Stimulated activated CD8-positive, alpha-beta memory T cell treated with anti-CD3 and anti-CD28 coated beads, Interleukin-12 subunit alpha, Interleukin-12 subunit beta, amount 100 ng/mL, for 1 hour (primary cell): ENCODE results near the gene IDI2.
A peak's percentile ranks its signal among the peaks of the same experiment; 100 is the strongest.

Experiments
- DNase-seq: peaks from one replicate; pipeline ENCODE4 v3.0.0-alpha.2; 2020; ENCODE audit warnings: low read depth

IDI2 gene

DNA sequence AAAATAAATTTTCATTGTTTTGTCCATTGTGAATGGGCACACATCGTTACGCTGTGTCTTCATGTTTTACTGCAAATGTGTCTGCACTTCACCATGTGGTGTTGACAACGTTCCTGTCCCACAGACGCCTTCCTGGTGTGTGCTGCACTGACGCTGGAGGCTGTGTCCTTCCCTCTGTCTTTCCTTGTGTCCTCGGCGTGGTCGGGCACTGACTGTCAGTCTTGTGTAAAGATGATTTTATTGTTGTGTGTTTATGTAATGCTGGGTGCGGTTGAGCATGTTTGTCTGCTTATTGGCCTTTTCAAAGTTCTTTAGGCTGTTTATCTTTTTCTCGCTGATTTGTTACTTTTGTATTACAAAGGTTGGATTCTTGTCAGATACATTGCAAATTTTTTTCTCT is 18.1 kb downstream of the IDI2 start:
- no peak for DNase-seq

DNA sequence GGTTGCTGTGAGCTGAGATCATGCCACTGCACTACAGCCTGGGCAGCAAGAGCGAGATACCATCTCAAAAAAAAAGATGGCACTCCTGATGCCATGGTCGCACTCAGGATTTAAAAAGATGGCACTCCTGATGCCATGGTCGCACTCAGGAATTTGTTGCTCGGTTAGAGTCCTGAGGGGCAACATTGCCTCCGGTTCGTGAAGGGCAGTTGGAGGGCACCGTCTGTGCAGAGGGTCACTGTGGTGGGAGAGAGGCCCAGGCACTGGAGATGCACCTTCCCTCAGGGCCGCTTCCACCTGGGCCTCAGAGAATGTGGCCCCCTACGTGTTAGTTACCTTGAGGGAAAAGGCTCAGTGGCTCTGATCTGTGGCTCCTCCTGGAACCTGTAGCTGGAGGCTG is 19.1 kb downstream of the IDI2 start:
- no peak for DNase-seq

DNA sequence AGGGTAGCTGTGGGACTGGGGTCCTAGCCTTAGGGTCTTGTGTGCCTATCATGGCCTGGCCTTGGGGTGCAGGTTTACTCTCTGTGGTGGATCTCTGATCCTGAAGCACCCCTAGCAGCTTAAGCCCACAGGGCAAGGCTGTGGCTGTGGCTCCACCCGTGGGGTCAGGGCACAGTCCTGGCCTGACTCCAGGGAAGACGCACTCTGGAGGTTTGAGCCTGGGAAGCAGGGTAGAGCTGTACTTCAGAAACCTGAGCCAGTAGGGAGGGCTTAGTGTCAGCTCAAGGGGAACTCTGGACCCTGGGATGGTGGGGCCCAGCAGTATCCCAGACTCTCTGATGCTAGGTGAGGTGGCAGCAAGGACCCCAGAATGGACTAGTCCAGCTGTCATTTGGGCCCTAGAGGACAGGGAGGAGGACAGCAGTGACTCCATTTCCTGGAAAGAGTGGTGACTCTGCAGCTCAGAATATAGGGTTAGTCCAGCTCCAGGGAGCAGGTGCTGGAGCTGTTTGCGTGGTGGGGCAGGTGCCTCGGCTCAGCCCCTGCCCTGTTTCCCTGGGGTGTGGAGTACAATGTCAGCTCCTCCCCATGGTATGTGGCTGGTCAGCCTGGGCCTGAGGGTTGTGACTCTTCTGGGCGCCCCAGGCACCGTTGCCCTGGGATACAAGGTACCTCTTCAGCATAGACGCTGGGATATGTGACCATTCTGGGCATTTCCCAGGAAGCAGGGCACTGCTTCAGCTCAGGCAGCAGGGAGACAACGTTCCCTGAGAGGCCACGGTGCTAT is 21.6 kb downstream of the IDI2 start:
- no peak for DNase-seq

DNA sequence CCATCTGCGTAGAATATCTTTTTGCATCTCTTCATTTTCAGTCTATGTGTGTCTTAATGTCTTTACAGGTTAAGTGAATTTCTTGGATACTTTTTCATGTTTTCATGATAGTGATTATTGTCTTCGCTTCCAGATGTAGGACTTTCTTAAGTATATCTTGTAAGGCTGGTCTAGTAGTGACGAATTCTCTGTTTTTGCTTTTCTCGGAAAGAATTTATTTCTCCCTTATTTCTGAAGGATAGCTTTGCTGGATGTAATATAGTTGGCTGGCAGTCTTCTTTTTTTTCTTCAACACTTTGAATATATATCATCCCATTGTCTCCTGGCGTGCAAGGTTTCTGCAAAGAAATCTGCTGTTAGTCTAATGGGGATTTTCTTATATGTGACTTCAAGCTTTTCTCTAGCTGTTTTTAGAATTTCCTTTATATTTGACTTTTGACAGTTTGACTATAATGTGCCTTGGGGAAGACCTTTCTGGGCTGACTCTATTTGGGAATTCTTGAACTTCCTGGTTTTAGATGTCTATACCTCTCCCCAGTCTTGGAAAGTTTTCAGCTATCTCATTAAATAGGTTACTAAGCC is 23.1 kb downstream of the IDI2 start:
- DNase-seq: no peak

DNA sequence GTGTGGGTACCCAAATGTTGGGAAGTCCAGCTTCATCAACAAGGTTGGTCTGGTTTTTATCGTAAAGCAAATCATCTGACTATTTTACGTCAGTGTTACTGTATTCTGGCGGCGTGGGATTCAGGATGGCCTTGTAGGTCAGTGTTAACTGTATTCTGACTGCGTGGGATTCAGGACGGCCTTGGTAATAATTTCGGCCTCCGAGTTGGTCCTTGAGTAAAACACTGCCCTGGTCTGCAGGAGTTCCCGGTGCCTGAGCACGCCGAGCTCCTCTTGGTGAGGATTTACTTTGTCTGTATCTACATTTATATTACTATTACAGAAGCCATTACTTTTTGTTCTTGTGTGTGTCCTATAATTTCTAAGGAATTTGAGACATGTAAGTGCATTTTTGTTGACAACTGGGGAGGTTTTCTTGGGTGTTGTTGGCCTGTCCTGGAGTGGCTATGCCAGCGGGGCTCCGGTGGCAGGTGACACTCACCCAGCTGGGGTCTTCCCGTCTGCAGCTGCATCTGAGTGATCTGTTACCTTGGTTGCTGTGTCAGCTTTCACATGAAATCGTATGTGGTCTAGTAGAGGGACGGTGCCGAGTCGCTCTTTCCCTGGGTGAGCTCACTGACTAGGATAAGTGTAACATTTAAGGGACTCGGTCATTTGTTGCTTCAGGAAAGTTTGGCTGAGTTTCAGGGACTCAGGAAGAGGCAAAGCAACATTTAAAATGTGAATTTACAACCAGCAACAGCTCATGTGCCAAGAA is 28.2 kb downstream of the IDI2 start:
- no peak for DNase-seq

DNA sequence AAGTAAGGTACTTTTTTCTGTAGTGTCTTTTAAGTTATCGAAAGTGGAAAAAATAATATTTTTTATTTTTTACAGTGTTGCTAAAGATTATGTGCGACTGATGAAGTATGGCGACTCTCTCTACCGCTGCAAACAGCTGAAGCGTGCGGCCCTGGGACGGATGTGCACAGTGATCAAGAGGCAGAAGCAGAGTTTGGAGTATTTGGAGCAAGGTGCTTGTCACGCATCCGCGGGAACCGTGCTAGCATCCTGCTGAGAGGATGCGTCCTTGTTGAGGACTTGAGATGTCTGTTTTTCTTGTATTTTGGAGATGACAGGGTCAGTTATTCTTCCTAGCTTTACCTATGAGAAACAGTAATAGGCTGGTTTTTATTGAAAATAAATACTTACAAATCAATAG is 29.6 kb downstream of the IDI2 start:
- no peak for DNase-seq

DNA sequence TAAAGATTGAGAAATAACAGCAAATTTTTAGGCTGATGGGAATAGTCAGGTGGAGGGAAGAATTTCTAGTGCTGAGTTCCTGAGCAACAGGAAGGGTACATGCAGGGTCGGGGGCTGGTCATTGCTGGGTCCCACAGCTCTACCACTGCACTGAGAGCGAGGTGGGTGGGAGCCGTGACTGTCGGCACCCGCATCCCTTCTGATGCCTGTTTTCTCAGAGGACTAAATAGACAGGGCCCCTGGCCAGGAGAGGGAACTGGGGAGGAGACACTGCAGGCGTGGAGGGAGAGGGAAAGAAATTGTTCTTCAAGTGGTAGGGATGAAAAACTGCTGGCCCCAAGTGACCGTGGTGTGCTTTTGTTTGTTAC is 30.1 kb downstream of the IDI2 start:
- DNase-seq: no peak

DNA sequence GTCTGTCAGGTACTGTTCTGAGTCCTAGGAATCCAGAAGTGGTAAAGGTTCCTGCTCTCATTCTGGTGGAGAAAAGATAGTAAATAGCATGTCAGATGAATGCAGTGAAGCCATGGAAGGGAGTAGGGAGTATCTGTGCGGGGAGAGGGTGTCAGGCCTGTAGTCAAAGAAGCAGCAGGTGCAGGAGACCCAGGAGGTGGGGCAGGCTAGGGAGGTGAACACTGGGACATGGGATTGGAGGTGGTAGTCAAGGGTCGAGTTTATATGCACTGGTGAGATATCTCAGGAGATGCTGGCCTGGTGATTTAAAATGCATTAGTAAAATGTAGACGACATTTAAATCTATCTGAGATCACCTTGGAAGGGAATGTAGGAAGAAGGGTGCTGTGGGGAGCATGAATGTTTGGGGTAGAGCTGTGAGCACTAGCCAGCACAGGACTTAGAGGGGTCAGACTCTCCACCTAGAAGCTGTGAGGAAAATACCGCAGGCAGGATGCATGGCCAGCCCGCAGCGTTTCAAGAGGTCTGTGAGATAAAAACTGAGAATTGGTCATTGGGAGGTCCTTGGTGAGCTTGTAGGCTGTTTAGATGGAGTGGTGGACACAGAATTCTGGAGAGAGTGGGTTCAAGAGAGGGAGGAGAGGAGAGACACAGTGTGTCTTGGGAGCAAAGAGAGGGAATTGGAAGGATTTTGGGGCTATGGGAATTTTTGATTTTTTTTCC is 30.7 kb downstream of the IDI2 start:
- no peak for DNase-seq

DNA sequence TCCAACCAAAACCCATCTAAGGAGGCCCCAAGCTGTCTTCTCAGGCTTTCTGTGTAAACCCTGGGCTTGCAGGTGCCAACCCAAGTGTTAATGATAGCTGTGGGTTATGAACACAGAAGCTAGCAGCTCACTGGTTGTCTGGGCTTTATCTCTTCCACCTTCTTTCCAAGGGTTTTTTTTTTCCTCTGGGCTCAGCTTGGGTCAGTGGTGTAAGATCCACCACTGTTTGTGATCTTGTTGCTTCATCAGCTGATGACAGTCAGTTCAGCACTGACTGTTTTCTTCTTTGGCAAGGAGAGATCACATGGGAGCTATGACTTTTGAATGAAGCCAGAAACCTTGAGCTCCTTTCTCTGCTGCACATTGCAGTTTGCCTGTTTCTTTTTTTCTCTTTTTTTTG is 32.8 kb downstream of the IDI2 start:
- no peak for DNase-seq

DNA sequence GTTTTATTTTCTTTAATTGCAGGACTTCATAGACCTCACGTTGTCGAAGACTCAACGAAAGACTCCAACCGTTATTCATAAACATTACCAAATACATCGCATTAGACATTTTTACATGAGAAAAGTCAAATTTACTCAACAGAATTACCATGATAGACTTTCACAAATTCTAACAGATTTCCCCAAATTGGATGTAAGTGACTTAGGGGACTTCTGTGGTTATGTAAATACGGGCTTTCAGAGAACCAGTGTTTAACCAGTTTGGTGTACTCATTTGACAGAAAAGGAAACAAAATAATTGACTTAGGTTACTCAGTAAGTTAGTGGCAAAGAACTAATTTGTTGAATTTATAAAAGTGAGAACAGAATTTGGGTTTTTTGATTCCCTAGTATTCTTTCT is 33.2 kb downstream of the IDI2 start:
- no peak for DNase-seq

DNA sequence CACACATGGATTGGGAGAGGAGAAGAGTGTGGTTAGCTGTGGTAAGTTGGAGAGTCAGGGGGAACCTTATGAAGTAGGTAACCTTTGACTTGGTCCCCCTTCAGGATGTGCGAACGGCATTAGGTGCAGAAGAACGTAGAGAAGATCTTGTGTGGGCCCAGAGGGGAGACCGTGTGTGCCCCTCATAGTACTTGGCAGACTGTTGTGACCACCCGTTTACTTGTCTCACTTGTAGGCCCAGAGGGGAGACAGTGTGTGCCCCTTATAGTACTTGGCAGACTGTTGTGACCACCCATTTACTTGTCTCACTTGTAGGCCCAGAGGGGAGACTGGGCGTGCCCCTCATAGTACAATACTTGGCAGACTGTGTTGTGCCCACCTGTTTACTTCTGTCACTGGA is 34.9 kb downstream of the IDI2 start:
- DNase-seq: no peak

DNA sequence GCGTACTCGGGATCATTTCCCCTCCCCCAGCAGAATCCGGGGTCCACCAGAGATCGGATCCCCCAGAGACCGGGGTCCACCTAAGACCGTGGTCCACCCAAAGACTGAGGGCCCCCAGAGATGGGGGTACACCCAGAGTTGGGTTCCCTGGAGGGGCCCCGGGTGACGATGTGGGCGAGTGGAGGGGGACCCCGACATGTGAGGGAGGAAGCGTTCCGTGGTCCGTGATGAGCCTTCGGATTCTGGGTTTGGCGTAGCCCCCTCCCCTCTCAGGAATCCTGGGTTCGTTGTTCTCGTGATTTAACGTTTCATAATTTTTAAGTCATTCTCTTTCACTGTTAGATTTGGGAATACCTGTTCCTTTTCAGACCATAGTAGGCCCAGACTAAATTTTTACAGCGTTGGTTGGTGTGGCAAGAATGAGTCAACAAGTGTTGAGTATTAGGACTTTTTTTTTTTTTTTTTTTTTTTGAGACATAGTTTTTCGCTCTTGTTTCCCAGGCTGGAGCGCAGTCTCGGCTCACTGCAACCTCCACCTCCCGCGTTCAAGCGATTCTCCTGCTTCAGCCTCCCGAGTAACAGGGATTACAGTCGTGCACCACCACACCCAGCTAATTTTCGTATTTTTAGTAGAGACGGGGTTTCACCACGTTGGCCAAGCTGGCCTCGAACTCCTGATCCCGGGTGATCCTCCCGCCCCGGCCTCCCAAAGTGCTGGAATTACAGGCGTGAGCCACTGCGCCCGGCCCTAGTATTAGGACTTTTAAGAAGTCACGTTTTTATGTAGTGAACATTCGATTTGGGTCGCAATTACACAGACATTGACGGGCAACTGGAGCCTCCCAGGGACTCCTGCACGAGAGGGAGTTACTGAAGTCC is 36.8 kb downstream of the IDI2 start:
- DNase-seq: no peak

DNA sequence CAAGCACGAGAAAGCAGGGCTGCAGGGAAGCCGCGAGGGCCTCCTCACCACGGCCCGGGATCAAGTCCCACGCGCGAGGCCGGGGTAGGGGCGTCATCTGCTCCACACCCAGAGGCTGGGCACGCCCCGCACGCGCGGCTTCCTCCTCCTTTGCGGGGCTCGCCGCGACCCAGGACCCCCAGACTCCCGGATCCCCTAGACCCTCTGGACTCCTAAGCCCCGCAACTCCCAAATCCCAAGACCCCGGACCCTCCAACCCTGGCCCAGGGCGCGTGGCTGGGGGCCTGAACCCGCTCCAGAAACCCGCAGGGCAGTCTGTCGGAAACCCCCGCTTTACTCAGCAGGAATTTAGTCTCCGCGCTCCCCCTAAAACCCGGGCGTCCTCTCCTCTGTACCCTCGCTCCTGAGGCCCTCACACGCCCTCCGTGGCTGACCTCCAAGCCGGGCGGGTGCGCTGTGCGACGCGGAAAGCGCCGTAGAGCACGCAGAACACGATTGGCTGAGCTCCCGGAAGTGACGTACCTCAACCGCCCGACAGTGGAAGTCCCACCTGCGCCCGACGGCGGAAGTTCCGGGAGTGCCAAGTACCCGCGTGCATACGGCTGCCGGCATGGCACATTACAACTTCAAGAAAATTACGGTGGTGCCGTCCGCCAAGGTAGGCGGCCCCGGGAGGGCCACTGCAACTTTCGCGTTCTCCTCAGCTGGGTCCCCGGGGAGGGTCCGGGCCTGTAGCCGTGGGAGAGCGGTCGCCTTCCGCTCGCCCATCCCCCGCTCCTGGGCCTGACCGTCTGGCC is 37.6 kb downstream of the IDI2 start, which contains the start of gene GTPBP4:
Gene GTPBP4 (plus strand): TSS at position 565 of the 797 bp plus-strand sequence. CDS start 46 bp downstream, at position 611.
- DNase-seq: peak; percentile 96

DNA sequence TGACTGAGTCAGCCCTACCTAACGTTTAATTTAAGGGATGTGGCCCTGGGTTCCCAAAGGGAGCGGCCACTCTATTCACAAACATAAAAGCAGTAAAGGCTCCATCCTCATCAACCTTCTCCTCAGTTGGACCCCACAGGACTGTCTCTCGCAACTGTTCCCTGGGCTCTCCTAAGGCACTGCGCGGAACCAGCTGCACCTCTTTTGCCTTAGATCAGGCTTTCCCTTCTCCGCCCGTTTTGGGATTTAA is 38.1 kb downstream of the IDI2 start:
- no peak for DNase-seq

DNA sequence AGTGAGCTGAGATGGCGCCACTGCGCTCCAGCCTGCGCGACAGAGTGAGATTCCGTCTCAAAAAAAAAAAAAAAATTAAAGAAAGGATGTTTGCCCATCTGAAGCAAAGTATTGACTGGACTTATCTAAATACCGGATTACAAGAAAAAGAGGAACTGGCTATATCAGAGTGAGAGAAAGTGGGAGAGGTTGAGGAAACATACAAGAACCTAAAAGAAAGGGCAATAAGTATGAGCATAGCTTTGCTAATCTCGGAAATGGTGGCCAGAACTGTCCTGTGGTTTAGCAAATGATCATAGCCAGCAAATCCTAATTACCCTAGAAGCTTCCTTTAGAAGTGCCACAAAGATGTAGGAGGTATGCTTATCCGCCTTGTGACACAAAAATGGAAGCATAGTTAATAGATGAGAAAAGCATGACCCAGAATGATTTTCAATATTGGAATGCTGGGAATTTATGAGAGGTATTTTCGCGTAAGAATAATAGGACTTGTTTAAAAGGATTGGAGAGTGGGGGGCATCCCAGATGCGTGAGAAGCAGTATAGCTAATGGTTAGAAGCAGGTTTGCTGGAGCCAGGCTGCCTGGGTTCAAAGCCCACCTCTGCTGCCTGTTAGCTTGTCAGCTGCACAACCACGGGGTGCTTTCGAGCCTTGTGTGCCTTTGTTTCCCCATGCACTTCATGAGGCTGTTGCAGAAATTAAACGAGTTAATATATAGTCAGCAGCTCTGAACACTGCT is 38.6 kb downstream of the IDI2 start:
- DNase-seq: no peak

DNA sequence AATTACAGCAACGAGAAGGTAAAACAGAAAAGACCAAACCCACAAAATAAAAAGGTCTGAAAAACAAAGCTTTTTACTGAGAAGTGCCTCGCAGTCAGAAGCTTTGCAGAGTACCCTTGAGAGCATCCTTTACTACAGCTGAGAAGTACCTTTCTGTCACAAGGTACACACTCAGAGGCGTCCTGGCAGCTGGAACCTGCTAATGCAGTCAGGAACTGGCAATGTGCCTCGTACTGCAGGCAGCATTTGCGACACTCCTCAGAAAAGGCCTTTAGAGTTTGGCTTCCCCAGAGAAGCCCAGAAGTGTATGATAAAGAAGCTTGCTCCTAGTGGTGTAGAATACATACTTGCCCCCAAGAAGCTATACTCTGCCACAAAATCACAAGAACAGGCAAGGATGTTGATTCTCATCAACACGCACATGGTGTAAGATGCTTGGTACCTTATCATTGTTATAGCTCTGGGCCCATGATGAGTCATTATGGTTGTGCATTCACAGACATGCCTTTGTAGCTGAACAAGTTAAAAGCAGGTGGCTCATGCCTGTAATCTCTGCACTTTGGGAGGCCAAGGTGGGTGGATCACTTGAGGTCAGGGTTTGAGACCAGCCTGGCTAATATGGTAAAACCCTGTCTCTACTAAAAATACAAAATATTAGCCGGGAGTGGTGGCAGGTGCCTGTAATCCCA is 39.4 kb downstream of the IDI2 start:
- DNase-seq: no peak

DNA sequence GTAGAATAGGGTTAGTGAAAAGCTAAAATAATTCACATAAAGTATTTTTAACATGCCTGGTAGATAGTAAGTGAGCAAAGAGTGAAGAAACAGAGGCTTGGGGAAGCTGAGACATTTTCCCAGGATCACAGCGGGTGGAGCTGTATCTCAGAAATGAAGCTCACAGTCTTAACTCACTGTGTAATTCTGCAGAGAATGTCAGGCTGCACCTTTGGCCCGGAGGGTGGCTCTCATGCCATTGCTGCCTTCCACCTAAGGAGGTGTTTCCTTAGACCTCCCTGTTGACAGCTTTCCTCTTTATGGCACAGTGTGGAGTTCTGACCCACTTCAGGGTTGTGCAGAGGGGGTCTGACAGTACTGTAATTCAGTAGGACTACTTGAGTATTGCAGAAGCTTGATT is 40.3 kb downstream of the IDI2 start:
- no peak for DNase-seq

DNA sequence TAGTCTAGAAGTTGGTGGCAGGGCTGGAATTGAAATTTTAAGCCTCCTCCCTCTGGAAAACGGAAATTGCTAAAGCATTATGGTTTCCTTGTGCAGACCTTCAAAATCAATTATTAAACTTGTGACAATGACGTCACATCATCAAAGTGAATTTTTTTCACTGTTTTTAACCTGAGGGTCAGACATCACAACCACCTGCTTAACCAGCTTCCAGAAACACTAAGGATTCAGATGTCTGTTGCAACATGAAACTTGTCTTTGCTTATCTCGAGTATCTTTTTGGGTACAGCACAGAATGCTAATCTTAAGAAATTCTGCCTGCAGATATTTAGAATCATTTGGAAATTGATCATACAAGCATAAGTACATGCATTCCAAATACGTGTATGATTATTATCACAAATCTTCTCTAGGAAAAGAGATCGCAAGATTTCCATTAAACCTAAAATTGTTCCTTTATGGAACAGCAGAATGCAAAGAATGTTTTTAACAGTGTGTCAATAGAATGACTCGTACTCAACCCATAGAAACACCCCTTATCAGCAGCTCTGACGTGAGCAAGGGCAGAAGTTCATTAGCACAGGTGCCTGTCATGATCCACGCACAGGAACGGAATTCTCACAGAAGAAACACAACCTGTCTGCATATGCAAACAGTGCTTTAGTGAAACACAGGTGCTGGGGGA is 41.5 kb downstream of the IDI2 start:
- DNase-seq: no peak

DNA sequence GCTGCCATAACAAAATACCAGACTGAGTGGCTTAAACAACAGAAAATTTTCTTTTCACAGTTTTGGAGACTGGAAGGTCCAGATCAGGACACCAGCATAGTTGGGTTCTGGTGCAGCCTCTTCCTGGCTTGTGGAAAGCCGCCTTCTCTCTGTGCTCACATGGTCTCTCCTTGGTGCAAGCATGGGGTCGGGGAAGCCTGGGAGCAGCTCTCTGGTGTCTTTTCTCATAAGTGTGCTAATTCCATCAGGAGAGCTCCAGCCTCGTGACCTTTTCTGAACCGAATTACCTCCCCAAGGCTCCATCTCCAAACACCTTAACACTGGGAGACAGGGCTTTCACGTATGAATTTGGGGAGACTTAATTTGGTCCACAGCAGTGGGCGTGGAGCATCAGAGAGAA is 42.3 kb downstream of the IDI2 start:
- DNase-seq: no peak
